ENCODE measurements around the gene MAPK4.

The MAPK4 gene

GRCh38 chr18:50653402-50654093 is 93.7 kb downstream of the MAPK4 start:
- DNase-seq (ENCODE audit: low read depth): no peak

- no peak for DNase-seq (ENCODE audit: low read depth)
These were observed 94.3 kb downstream of the MAPK4 start for GRCh38 chr18:50654211-50654610.

- no peak for DNase-seq (ENCODE audit: low read depth)
These were observed 95.0 kb downstream of the MAPK4 start for GRCh38 chr18:50654658-50655550.

- DNase-seq (ENCODE audit: low read depth): no peak
These were observed 96.5 kb downstream of the MAPK4 start for GRCh38 chr18:50656396-50656795.

GRCh38 chr18:50656841-50657470 is 97.1 kb downstream of the MAPK4 start:
- no peak for DNase-seq (ENCODE audit: low read depth)

GRCh38 chr18:50658601-50659000 is 98.7 kb downstream of the MAPK4 start:
- no peak for DNase-seq (ENCODE audit: low read depth)

- DNase-seq (ENCODE audit: low read depth): peak; percentile 59
These were observed 99.5 kb downstream of the MAPK4 start for GRCh38 chr18:50659091-50660003.

GRCh38 chr18:50661013-50661412 is 101.1 kb downstream of the MAPK4 start:
- DNase-seq (ENCODE audit: low read depth): no peak

- peak; percentile 37 for DNase-seq (ENCODE audit: low read depth)
These were observed 102.3 kb downstream of the MAPK4 start for GRCh38 chr18:50662177-50662576.

- no peak for DNase-seq (ENCODE audit: low read depth)
These were observed 103.0 kb downstream of the MAPK4 start for GRCh38 chr18:50662775-50663383.

- DNase-seq (ENCODE audit: low read depth): no peak
These were observed 103.9 kb downstream of the MAPK4 start for GRCh38 chr18:50663626-50664441.

GRCh38 chr18:50665015-50665414 is 105.1 kb downstream of the MAPK4 start:
- DNase-seq (ENCODE audit: low read depth): no peak

- DNase-seq (ENCODE audit: low read depth): no peak
These were observed 105.6 kb downstream of the MAPK4 start for GRCh38 chr18:50665519-50665918.

GRCh38 chr18:50666536-50666935 is 106.6 kb downstream of the MAPK4 start:
- DNase-seq (ENCODE audit: low read depth): no peak

GRCh38 chr18:50671376-50671775 is 111.5 kb downstream of the MAPK4 start:
- no peak for DNase-seq (ENCODE audit: low read depth)

- no peak for DNase-seq (ENCODE audit: low read depth)
These were observed 114.6 kb downstream of the MAPK4 start for GRCh38 chr18:50674307-50674980.

- no peak for DNase-seq (ENCODE audit: low read depth)
These were observed 115.2 kb downstream of the MAPK4 start for GRCh38 chr18:50675043-50675442.

GRCh38 chr18:50678651-50679050 is 118.8 kb downstream of the MAPK4 start:
- no peak for DNase-seq (ENCODE audit: low read depth)

GRCh38 chr18:50679056-50679455 is 119.2 kb downstream of the MAPK4 start:
- DNase-seq (ENCODE audit: low read depth): no peak

GRCh38 chr18:50679656-50680055 is 119.8 kb downstream of the MAPK4 start:
- DNase-seq (ENCODE audit: low read depth): no peak
